AG04450 (cell line): ENCODE measurements around the gene MAP2K6. TPM values are rescaled to one million over a fixed set of nuclear protein-coding genes. Genes with fewer than 3 reads are reported as not detected.

Source experiments
- CTCF ChIA-PET: fragments of 300-600, 350-600 bp; formaldehyde crosslinking; extraction: SDS; loops from one replicate; lab custom pipeline; 2022; ENCODE audit warnings: antibody characterized with exemption, inconsistent platforms; lab: Charles Lee
- POLR2A ChIA-PET: fragments of 350-600 bp; formaldehyde crosslinking; extraction: SDS; loops from one replicate; lab custom pipeline; 2021; ENCODE audit warnings: antibody characterized with exemption, inconsistent platforms; lab: Yijun Ruan, JAX
- DNase-seq: peaks from one replicate; pipeline ENCODE4 v3.0.0-alpha.2; 2011; ENCODE audit warnings: low read depth, low spot score
- H3K27ac ChIP-seq: one replicate; pipeline ENCODE4 v1.5.1; 2012; ENCODE audit warnings: low read depth, low read length, control low read depth
- H3K27me3 ChIP-seq: one replicate; pipeline ENCODE4 v1.6.0; 2012; ENCODE audit warnings: low read length; ENCODE audit not compliant: control insufficient read depth, insufficient read depth
- H3K4me3 ChIP-seq: 2 replicates; pipeline ENCODE4 v1.5.1; 2011; ENCODE audit warnings: mild to moderate bottlenecking, low read depth, low read length, control low read depth
- H3K9me3 ChIP-seq: 2 replicates; pipeline ENCODE4 v1.5.1; 2012; ENCODE audit warnings: low read length; ENCODE audit not compliant: control insufficient read depth, insufficient read depth
- polyA plus RNA-seq: library from polyadenylated mRNA; depleted of rRNA; stranded (reverse); fragments of >200 nt; gene quantifications from 2 replicates; pipeline ENCODE4 v1.2.3, GENCODE V29; 2011
- TF ChIP-seq, protein P1 (sequence below): IDR thresholded peaks from 2 replicates; pipeline ENCODE4 v1.5.1; 2011; ENCODE audit warnings: low read depth, low read length, control low read depth, inconsistent platforms

The MAP2K6 gene
- polyA plus RNA-seq, 1 experiment = 10.9 TPM

DNA sequence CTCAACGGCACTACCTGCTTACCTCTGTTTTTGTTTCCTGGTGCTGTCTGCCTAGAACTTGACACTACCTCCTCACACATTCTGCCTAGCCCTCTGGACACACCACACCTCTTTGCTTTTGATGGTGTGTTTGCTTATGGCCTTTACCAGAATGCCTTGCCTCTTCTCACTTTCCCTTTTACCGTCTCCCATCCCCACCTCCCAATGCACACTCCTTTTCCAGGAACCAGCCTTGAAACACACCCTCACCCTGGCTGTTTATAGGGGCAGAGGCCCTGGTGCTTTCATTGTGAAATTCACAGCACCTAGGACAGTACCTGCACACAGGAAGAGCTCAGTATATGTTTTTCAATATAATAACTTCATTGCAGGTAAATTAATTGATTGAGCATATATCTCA, 56.2 kb downstream of the MAP2K6 start:
- Histone ChIP-seq H3K27ac (no peak overlapping the region), H3K27me3 (no peaks in the 10 kb centered on the region), H3K4me3 (no peak overlapping the region), H3K9me3 (no peaks in the 10 kb centered on the region)
- ChIA-PET CTCF (no interaction called here), POLR2A (no interaction called here)
- TF ChIP-seq, protein P1, sequence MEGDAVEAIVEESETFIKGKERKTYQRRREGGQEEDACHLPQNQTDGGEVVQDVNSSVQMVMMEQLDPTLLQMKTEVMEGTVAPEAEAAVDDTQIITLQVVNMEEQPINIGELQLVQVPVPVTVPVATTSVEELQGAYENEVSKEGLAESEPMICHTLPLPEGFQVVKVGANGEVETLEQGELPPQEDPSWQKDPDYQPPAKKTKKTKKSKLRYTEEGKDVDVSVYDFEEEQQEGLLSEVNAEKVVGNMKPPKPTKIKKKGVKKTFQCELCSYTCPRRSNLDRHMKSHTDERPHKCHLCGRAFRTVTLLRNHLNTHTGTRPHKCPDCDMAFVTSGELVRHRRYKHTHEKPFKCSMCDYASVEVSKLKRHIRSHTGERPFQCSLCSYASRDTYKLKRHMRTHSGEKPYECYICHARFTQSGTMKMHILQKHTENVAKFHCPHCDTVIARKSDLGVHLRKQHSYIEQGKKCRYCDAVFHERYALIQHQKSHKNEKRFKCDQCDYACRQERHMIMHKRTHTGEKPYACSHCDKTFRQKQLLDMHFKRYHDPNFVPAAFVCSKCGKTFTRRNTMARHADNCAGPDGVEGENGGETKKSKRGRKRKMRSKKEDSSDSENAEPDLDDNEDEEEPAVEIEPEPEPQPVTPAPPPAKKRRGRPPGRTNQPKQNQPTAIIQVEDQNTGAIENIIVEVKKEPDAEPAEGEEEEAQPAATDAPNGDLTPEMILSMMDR = no peak
- DNase-seq = no peak

DNA sequence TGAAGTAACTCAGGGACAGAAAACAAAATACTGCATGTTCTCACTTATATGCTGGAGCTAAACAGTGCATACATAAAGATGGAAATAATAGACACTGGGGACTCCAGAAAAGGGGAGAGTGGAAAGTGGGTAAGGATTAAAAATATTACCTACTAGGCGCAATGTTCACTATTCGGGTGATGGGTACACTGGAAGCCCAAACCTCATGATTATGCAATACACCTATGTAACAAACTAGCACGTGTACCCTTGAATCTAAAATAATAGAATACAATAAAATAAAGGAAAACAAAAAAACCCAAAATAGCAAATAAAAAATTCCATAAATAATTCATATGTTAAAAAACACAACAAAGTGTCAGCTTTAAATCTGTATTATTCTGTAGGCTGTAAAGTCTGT, 56.9 kb downstream of the MAP2K6 start:
- TF ChIP-seq, protein P1 = no peak
- no peak for DNase-seq
- Histone ChIP-seq H3K27me3 (no peaks in the 10 kb centered on the region), H3K9me3 (no peaks in the 10 kb centered on the region), H3K4me3 (no peak overlapping the region), H3K27ac (no peak overlapping the region)
- ChIA-PET POLR2A (no interaction called here), CTCF (no interaction called here)

DNA sequence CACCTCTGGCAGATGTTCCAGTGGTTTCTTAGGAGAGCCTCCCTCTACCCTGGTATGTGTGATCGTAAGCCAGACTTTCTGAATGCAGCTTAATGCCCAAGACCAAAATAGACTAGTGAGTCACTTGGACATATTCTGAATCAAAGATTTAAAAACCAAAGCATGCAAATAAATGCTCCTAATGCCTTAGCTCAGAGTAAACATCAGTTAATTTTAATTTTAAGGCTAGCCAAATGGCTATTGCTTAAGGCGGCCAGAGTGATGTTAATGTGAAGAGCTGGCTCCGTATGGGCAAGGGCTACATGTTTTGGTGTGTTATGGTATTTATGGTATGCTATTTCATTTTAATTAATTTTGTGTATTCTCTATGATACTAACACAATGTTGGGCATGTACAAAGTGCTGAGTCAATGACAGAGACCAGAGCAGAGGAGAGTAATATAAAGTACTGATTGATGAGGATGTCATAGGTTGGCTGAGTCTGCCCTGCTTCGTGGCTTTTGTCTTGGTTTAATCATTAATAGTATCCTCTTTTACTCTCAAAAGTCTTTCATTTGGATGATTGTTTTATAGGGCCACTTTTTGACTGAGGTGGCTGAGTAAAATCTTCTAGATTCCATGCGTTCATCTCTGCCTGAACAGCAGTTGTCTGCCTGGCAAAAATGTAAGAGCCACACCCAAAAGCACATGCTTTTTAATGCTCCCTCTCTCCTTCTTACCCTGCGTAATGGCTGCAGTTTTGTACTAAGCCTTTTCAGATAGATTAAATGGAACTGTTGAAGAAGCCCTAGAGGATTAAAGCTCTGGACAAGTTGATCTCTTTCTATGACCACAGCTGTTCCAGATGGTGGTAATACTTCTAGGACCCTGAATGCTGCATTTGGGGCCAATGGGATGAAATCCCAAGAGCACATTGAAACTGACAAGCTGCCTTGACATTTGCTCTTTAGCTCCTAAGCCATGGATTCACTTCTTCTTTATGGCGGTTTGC, 59.6 kb downstream of the MAP2K6 start:
- CTCF ChIA-PET = interaction anchor here (1.1 kb wide), 1 partner anchor 49 kb away, joined by 3 read pairs; no protein-coding TSS in a partner anchor
- Histone ChIP-seq H3K9me3 (no peaks in the 10 kb centered on the region), H3K27ac (no peak overlapping the region), H3K4me3 (no peak overlapping the region), H3K27me3 (no peaks in the 10 kb centered on the region)
- no peak for DNase-seq
- TF ChIP-seq, protein P1 = no peak
- POLR2A ChIA-PET = no interaction called here

DNA sequence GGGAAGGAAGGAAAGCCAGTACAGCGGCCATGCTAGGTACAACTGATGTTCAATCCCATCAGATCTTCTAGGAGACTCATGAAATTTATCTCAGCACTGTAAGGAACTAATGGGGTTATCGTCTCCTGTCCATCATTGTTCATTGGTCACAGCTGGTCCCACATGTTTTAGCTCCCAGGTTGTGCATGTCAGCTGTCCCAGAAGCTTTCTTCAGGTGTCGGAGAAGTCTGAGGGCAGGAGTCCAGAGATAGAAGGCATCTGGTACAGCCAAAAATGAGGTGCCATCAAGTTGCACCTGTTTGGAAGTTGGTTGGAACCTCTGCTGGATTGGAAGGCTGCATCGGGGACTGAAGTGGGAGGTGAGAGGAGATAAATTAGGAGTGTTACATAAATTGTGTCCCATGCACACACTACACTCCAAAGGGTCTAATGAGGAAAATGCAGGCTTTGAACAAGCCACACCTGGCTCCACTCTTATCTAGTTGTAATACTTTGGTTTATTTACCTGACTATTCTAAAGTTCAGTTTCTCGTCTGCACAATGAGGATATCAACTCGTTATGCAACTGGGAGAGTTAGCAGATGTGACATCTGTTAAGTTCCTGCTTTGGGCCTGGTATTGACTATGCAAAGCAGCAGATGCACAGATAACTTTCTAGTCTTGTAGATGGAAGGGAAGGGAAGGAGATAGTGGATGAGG, 62.9 kb downstream of the MAP2K6 start:
- no peaks in the 10 kb centered on the region for H3K9me3 ChIP-seq
- POLR2A ChIA-PET = no interaction called here
- no peaks in the 10 kb centered on the region for H3K27me3 ChIP-seq
- DNase-seq = no peak
- no peak overlapping the region for H3K27ac ChIP-seq
- H3K4me3 ChIP-seq = no peak overlapping the region
- CTCF ChIA-PET = no interaction called here
- TF ChIP-seq, protein P1 = no peak

DNA sequence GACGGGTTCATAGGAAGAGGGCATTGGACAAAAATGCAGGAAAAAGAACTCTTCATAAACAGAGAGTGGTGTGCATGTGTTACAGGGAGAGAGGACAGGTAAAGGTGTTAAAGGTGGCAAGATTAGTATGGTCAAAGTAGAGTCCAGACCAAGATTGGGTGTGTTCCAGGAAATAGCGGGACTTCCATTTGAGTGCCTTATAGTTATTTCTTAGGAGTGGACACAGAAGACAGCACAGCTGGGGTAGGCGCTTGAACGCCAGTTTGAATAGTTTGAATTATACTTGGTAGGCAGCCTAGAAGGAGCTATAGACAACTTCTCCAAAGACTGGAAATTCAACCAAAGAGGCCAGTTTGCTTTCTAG, 63.4 kb downstream of the MAP2K6 start:
- H3K27ac ChIP-seq = no peak overlapping the region
- no peak overlapping the region for H3K4me3 ChIP-seq
- TF ChIP-seq, protein P1 = no peak
- CTCF ChIA-PET = no interaction called here
- H3K9me3 ChIP-seq = no peaks in the 10 kb centered on the region
- no peak for DNase-seq
- no peaks in the 10 kb centered on the region for H3K27me3 ChIP-seq
- POLR2A ChIA-PET = no interaction called here
